HG03457 (cell line): ENCODE measurements around the gene PPP1R13B.

Experiments
- ATAC-seq: cut with Tn5 transposase; IDR thresholded peaks from one replicate; pipeline ENCODE4 v1.9.1; 2021; ENCODE audit warnings: moderate number of reproducible peaks; ENCODE audit not compliant: unreplicated experiment

PPP1R13B gene

GRCh38 chr14:103745424-103745823, 102.0 kb downstream of the PPP1R13B start:
- no peak for ATAC-seq

DNA sequence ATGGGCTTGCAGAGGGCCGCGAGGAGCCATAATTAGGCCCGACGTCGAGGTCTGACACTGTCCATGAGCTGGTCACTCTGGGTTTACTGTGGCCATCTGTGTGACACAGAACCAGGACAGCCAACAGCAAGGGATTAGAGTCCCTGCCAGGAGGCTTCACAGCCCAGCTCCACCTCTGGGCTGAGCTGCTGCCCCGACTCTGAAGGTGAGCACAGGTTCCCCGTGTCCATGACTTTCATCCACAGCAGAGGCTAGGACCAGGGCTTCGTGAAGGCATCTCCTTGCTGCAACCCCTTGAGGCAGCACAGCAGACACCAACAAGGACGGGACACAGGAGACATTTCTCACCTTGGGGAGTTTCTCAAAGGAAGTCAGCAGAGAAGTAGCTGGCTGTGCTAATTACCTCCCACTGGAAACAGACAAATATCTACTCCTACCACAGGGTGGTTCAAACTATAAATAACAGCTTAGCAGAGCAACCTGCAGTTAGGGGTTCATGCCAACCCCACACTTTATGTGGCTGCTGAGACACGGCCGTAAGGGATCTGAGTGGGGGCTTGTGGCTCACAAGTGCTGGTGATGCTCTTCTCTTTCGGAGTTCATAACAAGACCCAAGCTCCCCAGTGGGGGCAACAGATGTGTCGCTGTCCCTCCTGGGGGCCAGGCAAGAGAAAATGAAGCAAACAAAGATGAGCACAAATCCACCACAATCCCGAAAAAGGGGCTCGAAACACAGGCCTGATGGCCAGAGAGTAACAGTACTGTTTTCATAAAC, 102.6 kb downstream of the PPP1R13B start:
- ATAC-seq = no peak

- ATAC-seq = no peak
These were observed 103.7 kb downstream of the PPP1R13B start for GRCh38 chr14:103743691-103744090.

DNA sequence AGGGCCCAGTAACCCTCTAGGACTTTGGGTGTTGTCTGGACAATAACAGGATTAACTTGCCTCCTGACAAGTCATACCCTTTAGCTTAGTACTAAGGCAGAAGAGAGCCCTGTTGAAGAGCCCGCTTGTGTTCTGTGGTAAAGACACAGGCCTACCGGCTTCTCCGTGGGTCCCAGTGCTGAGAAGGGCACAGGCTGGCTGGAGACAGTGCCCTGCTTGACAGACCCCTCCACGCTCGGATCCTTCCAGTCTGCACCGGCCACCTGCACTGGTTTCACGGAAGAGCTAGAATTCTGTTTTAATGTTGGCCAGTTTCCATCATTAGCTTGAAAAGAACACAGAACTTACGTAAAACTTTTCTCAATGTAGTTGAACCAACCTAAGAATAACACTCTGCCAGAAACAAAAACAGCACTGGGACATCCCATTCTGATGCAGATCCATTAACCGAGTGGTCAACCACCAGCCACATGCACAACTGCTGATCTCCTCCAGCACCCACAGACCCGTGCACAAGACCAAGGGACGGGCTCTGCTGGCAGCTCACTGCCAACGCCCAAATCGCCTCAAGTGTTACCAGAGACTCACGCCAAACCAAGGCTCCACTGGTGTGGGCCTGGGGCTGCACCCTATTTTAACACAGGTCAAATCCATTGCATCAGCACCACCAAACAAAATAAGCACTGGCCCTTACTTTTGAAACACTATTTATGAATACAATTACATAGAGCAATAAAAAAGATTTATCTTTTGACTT, 104.7 kb downstream of the PPP1R13B start:
- ATAC-seq = no peak

DNA sequence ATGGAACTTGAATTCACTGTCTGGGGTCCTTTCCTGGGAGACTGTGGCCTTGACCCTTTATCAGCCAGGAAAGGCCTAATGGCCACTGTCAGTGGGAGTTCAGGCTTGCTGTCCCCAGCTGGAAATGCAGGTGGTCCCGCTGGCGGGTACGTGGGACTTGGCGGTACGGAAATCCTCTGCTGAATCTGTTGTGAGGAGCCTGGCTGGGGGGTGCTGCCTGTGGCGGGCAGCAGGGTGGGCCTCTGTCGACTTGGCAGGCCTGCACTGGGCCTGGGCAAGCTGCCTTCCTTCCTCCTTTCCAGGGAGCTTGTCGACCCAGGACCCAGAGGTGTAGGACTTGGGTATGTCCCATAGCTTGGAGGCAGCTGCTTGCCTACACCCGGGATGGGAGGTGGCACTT, 105.5 kb downstream of the PPP1R13B start:
- ATAC-seq = no peak

GRCh38 chr14:103740991-103741689, 106.2 kb downstream of the PPP1R13B start:
- ATAC-seq = no peak

DNA sequence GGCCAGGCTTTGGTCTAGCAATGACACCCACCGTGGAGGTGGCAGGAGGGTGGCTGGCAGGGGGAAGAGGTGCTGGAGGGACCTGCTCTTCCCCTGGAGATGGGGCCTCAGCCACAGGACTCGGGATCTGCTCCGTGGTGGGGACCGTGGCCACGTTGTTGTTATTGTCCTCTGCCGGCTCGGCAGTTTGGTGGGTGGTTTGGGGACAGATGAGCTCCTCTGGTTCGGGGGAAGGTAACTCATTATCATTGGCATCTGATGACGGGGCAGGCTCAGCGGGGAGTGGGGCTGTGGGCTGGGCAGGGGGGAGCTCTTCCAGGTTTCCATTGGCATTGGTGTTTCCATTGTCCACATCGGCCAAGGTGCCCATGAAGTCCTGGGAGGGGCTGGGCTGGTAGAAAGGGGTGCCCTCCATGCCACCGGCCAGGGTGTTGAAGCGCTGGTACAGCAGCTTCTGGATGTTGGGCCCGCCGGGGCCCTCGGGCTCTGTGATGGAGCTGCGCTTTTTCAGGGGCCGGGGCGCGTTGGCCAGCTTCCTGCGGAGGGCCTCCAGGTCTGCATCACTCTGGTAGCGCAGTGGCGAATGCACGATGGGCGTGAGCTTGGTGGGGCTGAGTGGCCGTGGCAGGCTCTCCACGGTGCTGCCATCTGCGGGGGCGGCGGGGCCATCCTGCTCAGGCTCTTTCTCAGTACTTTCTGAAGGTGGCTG, 107.4 kb downstream of the PPP1R13B start:
- no peak for ATAC-seq

DNA sequence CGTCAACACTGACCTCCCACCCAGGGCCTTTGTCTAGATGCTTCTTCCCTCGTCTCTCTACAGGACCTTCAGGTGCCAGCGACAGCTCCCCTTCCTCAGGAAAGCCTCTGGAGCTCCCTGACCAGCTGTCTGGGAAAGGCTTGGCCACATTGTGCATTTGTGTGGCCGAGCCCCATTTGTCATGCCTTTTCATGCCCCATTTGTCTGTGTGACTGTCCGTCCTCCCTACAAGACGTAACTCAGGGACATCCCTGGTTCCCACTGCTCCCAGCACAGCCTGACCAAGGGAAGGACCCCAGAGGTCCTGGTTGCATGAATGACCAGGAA, 107.9 kb downstream of the PPP1R13B start:
- no peak for ATAC-seq

GRCh38 chr14:103738701-103739451, 108.5 kb downstream of the PPP1R13B start:
- no peak for ATAC-seq

DNA sequence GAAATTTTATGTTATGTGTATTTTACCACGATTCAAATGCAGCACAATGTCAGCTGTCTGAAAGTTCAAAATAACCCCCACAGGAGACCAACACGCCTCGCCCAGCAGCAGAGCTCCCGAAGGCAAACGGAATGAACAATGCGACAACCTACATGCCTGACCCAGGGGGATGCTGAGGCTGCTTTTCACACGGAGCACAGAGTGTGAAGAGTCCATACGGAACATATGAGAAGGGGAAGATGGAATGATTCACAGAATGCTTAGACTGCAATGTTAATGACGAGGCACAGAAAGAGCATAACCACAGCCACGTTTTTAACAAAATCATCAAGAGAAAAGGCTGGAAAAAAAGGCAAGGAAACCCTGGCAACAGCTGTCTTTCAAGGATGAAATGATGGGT, 109.2 kb downstream of the PPP1R13B start:
- no peak for ATAC-seq

DNA sequence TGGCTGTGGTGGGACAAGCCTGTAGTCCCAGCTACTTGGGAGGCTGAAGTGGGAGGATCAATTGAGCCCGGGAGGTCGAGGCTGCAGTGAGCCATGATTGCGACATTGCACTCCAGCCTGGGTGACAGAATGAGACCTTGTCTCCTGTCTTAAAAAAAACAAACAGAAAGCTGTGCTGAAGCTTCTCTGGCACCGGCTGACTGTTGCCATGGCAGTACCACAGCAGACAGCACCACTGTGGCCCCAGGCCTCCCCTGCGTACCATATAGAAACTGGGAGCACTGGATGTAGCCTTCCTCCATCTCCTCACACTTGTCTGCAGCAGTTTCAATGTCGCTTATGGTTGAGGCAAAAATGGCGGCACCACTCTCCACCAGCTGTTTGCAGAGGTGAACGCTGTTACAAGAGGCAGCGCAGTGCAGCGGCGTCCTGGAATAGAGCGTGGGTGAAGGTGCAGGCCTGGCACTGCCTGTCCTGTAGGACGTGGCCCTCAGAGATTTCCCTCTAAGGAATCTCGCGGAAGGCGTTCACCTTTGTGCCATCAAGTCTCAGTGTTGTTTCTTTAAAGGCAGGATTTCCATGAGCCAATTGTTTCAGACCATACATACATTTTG, 109.8 kb downstream of the PPP1R13B start:
- ATAC-seq = no peak

- no peak for ATAC-seq
These were observed 110.6 kb downstream of the PPP1R13B start for GRCh38 chr14:103736546-103737431.

DNA sequence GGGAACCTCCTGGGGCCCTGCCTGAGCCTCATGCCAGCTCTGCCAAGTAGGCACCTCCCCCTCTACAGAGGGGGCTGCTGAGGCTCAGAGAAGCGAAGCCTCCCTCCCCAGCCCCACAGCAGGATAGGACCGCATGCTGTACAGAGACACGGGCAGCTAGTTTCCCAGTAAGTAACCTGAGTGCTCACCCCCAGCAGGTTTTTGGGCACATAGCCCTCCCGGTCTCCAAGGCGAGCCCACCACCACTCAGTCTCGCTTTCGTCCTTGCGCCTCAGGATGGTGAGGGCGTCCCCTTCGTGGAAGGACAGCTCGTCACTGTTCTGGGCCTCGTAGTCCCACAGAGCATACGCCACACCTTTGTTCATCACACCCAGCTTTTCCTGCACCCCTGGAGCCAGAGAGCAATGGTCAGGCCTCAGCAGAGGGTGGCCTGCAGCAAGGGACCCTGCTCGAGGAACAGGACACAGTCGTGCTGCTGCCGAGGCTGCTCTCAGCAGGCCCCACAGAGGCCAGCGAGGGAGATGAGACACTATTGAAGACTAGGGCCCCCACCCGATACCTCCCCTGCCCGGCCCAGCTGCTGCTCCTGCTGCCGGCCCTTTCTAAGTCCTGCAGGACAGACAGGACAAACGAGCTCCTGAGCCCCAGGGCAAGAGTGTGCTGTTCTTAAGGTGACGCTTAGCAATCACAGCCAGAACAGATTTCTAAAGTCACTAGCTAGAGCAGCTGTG, 111.4 kb downstream of the PPP1R13B start:
- no peak for ATAC-seq

- ATAC-seq = no peak
These were observed 111.9 kb downstream of the PPP1R13B start for GRCh38 chr14:103735439-103735814.

DNA sequence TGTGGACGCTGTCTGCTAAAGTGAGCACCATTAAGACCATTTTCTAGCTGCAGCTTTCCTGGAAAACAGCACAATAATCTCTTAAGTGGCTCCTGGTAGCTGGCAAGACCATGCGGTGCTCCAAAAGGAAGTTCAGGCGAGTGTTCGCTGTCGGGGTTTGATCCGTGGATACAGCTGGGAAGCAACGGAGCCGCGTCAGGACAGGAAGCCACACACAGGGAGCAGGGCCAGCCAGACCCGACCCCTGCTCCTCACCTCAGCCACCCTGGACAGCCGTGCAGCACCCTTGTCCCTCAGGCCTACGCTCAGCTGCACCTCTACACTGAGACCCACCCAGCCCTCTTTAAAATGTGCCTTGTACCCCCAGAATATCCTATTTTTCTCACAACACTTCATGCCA, 112.4 kb downstream of the PPP1R13B start:
- no peak for ATAC-seq

GRCh38 chr14:103734081-103734888, 113.1 kb downstream of the PPP1R13B start:
- ATAC-seq = no peak

DNA sequence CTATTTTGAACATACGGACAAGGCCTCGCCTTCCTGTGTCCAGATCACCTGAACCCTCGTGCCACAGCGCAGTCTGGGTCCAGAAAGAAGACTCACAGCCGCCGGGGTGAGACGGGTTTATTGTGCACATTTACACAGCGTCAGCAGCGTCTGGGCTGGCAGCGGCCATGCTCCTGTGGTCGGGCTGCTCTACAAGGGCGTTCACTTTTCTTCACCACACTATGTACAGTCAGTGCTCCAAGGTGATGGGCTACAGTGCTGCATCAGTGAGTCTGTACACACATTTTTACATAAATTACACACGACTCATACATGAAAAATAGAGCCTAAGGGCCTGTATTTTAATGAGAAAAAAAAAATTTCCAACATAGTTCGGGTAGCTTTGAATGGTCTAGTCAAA, 113.7 kb downstream of the PPP1R13B start:
- no peak for ATAC-seq
